HG03097 (cell line): Measurements from ENCODE around the gene ARHGAP26.

ENCODE experiments used
- ATAC-seq: cut with Tn5 transposase; IDR thresholded peaks from one replicate; pipeline ENCODE4 v1.9.1; 2021; ENCODE audit not compliant: unreplicated experiment, low FRiP score

Gene ARHGAP26

DNA sequence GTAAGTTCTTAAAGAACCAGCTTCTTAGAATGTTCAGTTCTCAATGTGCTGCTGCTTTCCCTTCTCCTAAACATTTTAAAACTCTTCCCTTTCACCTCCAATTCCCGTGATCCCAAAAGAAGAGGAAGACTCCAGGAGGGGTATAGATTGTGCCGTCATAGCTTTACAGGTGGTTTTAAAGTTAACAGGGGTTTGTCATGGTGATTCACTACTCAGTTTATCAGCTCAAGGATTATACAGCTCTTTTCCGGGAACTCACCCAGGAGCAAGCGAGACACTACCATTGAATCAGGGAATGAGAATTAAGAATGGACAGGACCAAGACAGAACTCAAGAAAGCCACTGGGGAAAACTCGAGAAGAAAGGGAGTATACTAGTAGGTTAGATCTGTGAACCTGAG, 454.5 kb downstream of the ARHGAP26 start:
- no peak for ATAC-seq

GRCh38 chr5:143225511-143225910, 455.3 kb downstream of the ARHGAP26 start:
- no peak for ATAC-seq

DNA sequence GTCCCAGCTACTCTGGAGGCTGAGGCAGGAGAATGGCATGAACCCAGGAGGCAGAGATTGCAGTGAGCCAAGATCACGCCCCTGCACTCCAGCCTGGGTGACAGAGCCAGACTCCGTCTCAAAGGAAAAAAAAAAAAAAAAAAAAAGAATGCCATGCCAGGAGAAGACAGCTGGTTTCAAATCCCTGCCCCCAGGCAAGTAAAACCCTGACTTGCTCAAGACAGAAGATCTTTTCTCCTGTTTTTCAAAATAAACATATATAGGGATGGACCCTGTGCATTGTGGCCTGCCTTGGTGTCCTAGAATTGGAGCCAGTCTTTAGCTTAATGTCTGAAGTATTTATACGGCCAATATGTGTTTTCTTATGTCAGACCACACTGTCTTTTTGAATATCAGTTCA, 456.2 kb downstream of the ARHGAP26 start:
- ATAC-seq, result no peak

GRCh38 chr5:143226872-143227271, 456.7 kb downstream of the ARHGAP26 start:
- ATAC-seq, result no peak

DNA sequence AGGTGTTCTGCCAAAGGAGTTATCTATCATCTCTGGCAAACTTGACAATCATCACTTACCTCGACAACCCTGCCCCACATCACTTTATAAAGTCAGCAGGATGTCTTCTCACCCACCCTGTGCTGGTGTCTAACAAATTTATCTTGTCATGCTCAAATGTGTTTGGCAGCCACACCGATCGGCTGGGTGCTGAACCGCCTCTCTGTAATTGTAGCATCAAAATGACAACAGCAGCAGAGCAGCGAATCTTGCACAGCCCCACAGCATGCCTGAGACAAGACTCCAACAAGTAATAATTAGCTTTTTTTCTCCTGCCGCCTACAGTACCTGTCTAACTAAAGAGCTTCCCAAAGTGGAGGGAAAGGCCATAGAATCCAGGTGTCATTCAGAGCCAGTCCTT, 457.1 kb downstream of the ARHGAP26 start:
- ATAC-seq, result no peak

GRCh38 chr5:143228597-143229293, 458.6 kb downstream of the ARHGAP26 start:
- ATAC-seq, result no peak

DNA sequence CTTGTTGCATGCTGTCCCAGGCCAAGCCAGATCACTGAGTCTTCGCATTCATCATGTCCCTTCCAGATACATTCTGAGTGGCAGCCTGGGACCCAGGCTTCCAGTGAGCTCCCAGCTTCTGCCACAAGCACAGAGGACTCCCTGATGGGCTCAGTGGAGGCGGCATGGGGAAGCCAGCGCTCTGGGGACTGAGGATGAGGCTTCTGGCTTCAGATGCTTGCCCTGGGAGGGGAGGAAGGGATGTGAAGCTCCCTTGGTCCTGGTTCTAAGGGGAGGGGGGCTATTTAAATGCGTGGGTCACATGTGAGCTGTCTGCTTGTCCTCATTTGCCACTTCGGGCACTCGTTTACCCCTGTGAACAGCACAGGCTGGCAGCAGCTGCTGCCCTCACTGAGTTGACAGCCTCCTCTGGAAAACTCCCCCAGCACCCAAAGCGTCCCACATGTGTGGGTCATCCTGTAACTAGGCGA, 459.3 kb downstream of the ARHGAP26 start:
- peak; percentile 37 for ATAC-seq

DNA sequence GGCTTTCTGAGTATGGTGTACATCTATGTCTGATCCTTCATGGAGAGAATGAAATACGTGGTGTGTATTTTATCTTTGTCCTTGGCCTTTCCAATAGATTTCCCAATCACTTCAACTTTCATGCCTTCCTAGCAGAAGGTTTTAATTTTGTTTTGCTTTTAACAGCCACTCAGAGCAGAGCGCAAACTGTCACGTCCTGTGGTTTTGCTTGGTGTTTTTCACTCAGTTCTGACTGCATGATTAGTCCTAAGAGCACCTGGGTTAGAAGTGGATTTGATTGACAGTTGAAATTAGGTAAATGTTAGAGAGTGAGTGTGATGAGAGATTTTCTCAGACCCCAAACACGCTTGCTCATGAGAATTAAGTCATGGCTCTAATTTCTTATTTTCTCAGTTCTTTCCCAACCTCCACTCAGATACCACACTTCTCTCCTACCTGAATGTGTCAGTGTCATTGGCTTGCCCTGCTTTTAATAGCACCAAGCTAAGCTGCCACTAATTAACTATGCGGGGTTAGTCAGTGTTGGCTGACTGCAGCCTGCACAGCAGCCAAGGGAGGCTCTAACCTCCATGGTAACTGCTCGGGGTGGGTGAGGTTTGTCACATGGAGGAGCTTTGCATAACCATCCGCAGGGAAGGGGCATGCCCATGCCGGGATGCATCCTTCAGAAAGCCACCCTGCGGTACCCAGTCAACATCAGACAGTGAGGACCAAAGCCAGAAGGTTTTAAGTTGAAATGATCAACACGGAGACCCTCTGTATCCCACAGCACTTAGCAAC, 459.9 kb downstream of the ARHGAP26 start:
- peak; percentile 80 for ATAC-seq

- no peak for ATAC-seq
Observed at GRCh38 chr5:143230676-143230996, 460.5 kb downstream of the ARHGAP26 start.

DNA sequence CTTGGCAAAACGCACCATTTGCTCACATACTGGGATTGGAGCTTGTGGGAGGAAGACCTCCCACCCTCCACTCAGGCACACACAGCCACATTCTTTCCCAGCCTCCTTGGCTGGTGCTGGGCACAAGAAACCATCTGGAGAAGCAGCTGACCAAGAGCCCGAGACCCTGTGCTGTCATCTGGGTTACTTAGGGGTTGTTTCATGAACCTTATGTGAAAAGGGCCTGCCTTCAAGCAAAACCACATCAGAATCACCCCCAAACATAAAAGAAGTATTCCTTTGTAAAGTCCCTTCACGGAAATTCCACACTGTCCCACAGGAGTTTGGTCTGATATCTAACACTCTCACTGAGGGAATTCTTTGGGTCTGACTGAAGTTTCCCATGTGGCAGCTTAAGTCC, 461.2 kb downstream of the ARHGAP26 start:
- no peak for ATAC-seq

DNA sequence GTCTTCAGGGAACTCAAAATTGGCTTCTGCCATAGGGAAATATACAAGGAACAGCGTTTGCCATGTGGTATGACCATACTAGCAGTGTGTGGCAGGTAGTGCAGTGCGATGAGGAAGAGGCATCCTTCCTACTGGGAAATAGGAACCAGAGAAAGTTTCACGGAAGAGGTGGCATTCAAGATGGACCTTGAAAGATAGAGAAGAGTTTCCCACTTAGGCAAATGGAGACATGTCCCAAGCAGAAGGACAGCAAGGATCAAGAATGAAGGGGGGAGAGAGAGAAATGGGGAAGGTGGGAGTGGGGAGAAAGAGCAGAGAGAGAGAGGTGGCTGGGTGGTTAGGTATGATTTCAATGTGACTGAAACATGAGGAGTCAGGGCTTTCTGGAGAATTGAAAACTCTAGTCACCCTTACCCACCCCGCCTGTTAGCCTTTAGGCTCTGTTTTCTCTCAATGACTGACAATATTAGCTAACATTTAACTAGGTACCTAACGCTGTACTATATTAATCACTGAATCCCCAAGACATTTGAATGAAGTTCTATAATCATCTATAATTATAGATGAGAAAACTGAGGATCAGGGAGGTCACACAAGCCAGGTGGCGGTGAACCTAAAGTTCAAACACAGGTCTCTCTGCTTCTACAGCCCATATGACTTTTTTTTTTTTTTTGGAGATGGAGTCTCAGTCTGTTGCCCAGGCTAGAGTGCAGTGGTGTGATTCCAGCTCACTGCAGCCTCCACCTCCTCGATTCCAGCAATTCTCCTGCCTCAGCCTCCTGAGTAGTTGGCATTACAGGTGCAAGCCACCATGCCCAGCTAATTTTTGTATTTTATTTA, 462.0 kb downstream of the ARHGAP26 start:
- ATAC-seq, result peak; percentile 35

DNA sequence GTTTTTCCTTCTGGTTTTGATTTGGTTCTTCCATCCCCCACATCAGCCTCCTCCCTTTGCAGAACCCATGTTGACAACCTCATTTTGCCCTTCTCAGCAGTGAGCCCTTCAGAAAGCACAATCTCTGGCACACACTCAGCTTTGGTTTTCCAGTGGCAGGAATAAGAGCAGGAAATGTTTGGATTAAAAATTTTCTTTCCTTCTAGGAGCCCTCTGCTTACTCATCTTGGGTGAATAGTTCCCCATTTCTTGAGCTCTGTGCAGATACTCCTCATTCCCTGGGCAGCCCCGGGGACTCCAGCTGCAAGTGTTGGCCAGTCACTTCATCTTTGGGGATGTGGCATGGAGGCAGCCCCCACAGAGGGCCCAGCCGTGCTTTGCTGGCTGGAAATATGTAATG, 462.9 kb downstream of the ARHGAP26 start:
- ATAC-seq, result no peak

DNA sequence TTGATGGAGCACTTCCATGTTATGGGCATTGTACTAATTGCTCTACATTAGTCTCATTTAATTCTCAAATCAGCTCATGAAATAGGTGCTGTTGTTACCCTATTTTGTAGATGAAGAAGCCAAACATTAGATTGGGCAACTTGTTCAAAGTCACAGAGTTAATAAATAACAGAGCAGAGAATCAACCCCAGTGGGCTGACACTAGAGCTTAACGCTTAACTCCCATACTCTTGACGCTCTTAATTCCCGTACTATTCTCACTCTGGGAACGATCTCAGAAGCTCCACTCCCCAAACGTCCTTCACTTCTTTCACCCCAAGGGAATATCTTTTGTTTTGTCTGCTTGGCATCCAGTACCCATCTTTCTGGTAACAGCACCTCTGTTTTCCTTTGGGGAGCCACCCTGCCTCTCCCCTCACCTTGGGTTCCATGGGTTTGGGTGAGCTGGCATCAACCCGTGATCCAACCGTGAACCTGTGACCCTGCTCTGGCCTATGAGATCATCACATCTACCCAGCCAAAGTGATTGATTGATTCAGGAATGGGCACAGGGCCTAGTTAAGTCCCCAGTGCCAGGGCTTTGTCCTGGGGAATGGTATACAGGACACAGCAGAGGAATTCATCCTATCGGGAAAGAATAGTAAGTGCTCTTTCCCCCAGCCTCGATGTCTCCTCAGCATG, 464.1 kb downstream of the ARHGAP26 start:
- no peak for ATAC-seq

GRCh38 chr5:143235423-143235822, 465.2 kb downstream of the ARHGAP26 start:
- ATAC-seq, result no peak

DNA sequence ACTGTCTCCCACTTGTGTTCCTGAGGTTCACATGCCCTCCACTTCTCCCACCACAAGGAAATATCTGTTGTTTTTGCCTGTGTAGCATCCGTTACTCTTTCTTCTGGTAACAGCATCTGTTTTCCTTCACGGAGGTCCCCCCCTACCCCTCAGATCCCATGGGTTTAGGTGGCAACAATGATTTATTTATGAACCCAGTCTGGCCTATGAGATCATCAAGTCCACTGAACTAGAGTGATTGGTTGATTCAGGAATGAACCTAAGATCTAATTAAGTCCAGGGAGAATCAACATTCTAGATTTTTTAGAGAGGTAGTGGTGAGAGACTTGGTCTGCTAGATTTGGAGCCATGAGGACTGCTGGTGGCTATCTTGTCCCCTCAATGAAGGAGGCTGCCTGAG, 466.5 kb downstream of the ARHGAP26 start:
- no peak for ATAC-seq

- ATAC-seq, result no peak
Observed at GRCh38 chr5:143237664-143238063, 467.5 kb downstream of the ARHGAP26 start.

DNA sequence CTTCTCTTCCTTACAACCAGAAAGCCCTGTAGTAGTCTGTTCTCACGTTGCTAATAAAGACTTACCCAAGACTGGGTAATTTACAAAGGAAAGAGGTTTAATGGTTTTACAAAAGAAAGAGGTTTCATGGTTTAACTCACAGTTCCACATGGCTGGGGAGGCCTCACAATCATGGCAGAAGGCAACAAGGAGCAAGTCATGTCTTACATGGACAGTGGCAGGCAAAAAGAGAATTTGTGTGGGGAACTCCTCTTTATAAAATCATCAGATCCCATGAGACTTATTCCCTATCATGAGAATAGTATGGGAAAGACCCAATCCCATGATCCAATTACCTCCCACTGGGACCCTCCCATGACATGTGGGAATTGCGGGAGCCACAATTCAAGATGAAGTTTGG, 468.4 kb downstream of the ARHGAP26 start:
- no peak for ATAC-seq

GRCh38 chr5:143239882-143240518, 469.8 kb downstream of the ARHGAP26 start:
- no peak for ATAC-seq

DNA sequence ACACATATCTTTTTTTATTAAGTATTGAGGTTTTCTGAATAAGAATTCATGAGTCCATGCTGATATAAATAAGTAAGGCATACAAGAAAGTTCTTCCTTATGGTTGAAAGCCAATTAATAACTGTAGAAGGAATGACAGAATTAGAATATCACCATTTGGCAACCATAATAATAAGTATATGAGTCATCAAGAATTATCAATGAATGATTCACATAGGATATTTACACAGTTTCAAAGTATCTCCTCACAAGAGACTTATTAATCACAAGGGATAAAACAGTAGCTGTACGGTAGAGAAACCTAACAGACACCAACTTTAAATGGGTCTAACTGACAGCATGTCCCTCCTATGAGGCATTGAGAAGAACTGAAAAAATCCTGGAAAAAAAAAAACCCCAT, 471.7 kb downstream of the ARHGAP26 start:
- no peak for ATAC-seq

GRCh38 chr5:143243103-143243502, 472.9 kb downstream of the ARHGAP26 start:
- no peak for ATAC-seq
